ENCODE data around the gene FRMPD1.

The FRMPD1 gene

DNA sequence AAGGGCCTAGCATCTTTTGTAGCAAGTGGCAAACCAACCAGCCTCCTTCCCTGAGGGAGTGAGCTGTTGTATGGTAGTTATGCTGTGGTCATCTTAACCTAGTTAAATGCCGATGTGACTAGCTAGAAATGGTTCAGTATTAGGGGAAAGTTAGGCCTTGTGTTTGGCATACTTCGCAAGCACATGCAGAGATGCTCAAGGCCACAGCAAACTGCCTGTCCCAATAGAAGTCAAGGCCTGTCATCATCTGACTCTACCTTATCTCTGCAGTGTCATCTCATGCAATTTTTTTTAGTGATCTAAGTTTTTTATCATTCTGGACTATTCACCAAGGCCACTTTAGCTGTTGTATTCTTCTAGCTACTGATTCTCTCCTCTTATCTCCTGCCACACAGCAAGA, 139.3 kb downstream of the FRMPD1 start:
- DNase-seq = no peak

DNA sequence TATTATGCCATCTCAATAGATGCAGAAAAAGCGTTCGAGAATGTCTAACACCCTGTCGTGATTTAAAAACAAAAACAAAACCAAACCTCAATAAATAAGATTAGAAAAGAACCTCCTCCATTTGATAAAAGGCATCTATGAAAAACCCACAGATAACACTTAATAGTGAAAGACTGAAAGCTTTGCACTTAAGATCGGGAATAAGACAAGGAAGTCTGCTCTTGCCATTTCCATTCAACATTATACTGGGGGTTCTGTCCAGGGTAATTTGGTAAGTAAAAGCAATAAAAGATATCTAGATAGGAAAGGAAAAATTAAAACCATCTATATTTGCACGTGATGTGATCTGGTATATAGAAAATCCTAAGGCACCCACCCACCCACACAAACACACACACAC, 141.4 kb downstream of the FRMPD1 start:
- DNase-seq = no peak

DNA sequence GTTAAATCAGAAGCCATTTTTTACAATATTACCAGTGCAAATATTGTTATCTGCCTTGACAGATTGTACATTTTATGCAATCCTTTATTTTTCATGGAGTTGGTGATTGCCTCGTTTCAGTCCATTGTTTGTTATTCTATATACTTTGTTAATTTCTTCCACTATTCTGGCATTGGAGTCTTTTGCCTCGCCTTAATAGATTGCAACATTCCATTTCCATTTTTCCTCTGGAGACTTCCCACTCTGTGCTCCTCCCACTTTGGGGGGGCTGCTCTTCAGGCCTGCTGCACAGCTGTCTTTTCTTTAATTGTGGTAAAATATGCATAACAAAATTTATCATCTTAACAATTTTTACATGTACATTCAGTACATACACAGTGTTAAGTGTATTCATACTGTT, 145.5 kb downstream of the FRMPD1 start:
- no peak for DNase-seq

Measured in NCI-H2227 treated with DMSO at 0.1 percent for 48 hours (cell line).